Gastroesophageal sphincter (tissue), 3 donors: ENCODE measurements around the gene CST7.

ENCODE experiments used
- CTCF ChIP-seq, 4 experiments: fragments of 200-600 bp in 2 of 4; fragments of 450-650 bp in 2 of 4; sonication (generic) in 1 of 4; IDR thresholded peaks; one replicate each; pipeline ENCODE4 v1.5.1; 2017 to 2019; ENCODE audit warnings: antibody characterized with exemption in 4 of 4, mild to moderate bottlenecking in 2 of 4, moderate library complexity in 2 of 4
- POLR2A ChIP-seq, 2 donors: fragments of 450-650 bp; IDR thresholded peaks; one replicate each; pipeline ENCODE4 v1.6.1; 2017; ENCODE audit warnings: antibody characterized with exemption in 2 of 2, mild to moderate bottlenecking in 2 of 2, moderate library complexity in 1 of 2
- POLR2AphosphoS5 ChIP-seq: sonication (generic); formaldehyde crosslinking; IDR thresholded peaks from one replicate; pipeline ENCODE4 v1.6.1; 2017; ENCODE audit warnings: antibody characterized with exemption

- no peak for TF ChIP-seq POLR2A (IDR thresholded peaks at IDR 0.05)
- TF ChIP-seq POLR2AphosphoS5 = no peak
- no peak for TF ChIP-seq CTCF (IDR thresholded peaks at IDR 0.05)
These were observed 42.9 kb downstream of the CST7 start for GRCh38 chr20:24991897-24992486.
